GM21717 (cell line): ENCODE data around the gene CFAP44.
"Not testable (repeated sequence)": the region's sequence is repeated elsewhere in the genome, so short reads cannot be mapped to it uniquely, and the experiment has no call there.

Source experiments
- ATAC-seq: cut with Tn5 transposase; IDR thresholded peaks from one replicate; pipeline ENCODE4 v1.9.1; 2021; ENCODE audit warnings: mild to moderate bottlenecking, moderate library complexity; ENCODE audit not compliant: unreplicated experiment

Gene CFAP44, protein sequence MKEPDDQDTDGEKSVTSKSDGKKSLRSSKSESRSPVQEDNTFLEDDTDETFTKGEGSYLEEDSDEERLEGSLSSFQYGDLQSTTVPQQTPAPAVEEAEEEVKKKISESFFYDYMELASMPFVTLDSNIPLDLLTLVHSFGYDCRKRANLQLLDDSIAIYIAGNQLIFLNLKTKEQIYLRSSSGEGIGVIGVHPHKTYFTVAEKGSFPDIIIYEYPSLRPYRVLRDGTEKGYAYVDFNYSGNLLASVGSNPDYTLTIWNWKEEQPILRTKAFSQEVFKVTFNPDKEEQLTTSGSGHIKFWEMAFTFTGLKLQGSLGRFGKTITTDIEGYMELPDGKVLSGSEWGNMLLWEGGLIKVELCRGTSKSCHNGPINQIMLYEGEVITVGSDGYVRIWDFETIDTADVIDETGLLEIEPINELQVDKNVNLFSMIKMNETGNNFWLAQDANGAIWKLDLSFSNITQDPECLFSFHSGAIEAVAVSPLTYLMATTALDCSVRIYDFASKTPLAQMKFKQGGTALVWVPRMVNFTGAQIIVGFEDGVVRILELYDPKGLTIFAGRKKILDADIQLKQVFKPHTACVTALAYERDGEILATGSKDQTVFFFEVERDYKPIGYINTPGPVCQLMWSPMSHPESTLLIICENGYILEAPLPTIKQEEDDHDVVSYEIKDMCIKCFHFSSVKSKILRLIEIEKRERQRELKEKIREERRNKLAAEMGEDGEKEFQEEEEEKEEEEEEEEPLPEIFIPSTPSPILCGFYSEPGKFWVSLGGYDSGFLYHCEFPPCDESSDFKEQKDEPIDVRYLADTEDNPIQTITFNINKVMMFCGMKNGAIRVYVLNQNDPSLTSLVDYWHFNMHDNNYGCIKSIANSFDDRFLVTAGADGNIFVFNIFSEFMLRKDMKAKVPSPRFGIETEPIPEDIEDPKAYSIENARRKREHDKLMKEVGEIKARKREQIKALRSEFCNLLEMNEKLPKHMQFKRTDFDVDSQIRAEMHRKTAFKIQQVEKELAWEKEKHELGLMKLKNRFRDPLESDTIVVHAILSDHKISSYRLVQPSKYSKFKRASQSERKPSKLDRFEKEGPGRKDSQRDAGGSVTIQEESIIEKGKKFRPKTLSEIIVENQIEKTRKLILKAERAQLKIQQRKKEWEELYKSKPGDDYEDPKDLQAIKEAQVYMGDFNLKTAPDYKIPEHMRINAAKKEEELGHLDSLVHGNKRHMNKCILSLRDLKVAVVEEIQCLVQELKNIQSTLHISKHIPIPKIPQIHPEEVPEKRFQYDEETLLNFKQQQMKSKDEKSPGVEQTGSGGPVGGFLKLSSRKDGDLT (N-terminal part only)

DNA sequence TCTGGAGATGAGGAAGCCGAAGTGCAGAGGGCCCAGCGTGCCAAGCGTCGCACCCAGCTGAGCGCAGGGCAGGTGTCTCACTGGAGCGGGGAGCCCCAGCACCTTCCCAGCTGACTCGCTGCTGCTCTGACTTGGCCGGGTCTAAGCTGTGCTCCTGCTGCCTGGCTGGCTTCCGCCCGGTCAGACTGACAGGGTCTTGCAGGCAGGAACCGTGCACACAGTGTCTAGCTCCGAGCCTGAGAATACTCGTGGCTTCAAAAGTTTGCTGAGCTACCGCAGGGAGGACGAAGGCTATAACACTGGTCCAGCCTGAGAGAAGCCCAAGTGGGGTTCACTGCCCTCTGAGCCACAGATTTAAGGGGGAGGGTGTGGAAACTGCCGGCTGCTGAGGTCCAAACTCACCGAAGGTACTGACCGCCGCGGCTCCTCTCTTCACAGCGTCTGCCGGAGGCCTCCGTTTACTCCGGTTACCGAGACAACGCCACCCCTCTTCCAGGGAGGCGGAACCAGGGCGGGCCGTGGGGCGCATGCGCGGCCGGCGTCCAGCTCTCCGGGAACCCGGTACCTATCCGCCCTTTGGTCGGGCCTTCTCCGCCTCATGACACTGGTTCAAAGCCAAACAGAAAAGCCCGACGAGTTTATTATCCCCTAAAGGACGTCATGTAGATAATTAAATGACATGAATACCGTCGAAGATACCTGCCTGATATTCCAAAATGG is at the start of gene CFAP44:
Gene CFAP44, minus strand, starts transcription at position 443 of the 720 bp plus-strand sequence. CDS start 7,829 bp downstream, outside the sequence.
- no peak for ATAC-seq

DNA sequence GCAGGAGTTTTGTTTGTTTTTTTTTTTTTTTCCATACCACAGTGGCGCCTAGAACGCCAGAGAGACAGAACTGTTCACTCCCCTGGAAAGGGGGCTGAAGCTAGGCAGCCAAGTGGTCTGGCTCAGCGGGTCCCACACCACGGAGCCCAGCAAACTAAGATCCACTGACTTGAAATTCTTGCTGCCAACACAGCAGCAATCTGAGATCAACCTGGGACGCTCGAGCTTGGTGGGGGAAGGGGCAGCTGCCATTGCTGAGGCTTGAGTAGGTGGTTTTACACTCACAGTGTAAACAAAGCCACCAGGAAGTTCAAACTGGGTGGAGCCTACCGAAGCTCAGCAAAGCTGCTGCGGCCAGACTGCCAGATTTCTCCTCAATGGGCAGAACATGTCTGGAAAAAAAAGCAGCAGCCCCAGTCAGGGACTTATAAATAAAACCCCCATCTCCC is 43.9 kb upstream of the CFAP44 start:
- no peak for ATAC-seq

DNA sequence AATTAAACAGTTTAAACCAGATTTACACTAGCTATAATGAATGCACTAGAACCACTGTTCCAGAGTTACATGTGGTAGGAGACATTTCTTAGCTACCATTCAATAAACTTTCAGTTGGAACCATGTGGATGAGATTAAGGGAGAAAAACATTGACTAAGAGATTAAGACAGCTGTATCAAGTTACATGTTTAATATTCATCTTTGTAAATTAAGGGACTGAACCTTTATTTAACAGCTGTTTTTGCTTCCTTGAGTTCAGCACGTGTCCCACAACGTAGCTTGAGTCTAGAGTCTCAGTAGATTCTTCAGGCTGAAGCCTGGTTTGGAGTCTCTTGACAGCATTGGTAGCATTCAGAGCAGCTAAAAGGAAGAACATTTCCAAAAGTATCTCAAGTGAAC is 27.2 kb upstream of the CFAP44 start:
- no peak for ATAC-seq

DNA sequence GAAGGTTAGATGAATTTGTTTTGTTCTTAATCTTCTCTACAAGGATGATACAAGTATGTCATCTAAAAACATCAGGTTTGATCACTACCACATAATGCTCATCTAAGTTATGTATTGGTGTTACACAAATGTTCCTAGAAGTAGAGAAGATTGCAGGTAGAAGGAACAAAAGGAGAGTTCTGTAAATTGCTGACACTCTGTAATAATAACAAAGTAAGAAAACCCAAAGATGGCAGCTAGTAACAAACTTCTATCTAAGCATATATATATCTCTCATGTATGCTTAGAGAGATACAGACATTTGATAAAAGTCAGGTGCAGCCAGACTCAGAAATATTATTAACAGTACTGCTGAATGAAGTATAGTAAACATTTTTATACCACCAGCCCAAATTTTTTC is 20.2 kb upstream of the CFAP44 start:
- ATAC-seq: no peak

DNA sequence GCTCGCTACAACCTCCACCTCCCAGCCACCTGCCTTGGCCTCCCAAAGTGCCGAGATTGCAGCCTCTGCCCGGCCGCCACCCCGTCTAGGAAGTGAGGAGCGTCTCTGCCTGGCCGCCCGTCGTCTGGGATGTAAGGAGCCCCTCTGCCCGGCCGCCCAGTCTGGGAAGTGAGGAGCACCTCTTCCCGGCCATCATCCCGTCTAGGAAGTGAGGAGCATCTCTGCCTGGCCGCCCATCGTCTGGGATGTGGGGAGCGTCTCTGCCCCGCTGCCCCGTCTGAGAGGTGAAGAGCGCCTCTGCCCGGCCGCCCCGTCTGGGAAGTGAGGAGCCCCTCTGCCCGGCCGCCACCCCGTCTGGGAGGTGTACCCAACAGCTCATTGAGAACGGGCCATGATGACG is 17.3 kb upstream of the CFAP44 start:
- not testable (repeated sequence) for ATAC-seq

DNA sequence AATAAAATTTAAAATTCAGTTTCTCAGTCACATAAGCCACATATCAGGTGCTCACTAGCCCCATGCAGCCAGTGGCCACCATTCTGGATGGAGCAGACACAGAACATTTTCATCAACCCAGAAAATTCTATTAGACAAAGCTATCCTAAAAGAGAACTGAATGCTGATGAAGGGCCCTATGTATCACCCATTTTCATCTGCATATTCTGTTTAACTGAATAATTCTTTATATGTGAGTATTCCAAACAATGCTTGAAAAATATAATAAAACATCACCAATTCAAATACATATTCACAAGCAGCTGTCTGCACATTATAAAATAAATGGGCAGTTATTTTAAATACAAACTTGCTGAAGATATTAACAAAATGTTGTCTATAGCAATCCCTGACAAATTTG is 14.2 kb upstream of the CFAP44 start:
- ATAC-seq: no peak

DNA sequence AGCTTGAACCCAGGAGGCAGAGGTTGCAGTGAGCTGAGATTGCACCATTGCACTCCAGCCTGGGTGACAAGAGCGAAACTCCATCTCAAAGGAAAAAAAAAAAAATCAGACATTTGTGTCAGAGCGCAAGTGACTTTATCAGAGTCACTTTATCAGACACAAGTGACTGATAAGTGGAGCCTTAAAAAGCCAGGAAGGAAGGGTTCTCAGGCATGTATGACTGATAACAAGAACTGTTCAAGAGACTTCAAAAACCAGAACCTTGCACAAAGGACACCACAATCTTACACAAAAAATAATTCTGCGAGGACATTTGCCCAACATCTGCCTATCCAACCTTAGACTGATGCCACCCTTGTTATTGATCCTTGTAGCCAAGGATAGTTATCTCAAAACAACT is 13.3 kb upstream of the CFAP44 start:
- no peak for ATAC-seq

DNA sequence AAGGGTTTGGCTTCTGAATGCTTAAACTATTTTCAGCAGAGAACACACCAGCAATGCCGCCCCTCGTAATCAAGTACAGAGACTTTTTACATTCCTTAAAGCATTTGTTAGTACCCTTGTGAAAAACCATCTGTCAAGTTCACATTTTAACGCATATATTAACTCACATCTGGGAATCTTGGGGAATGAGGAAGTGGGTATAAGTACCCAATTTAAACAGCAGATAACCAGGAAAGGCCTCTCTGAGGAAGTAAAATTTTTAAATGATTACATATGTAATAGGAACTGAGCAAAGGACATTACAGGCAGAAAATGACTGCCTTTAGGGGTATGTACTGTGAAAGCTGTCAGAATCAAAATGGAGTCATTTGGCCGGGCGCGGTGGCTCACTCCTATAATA is 12.8 kb upstream of the CFAP44 start:
- no peak for ATAC-seq

DNA sequence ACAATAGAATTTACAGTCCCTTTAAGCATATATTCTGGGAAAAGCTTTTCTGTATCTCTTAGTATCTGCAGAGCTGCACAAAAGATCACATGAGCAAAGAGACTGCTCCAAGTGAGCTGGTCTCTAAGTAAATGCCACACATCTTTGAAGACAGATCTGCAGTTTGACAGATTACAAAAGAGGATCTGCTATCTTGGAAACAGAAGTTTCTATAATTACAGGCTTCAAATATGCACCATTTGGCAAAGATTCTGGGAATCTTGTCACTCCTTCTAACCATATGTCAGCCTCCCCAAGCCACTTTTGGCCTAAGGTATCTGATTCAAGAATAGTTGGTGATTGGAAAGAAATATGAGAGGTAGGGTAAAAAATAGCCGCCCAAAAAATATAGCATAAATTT is 9.6 kb upstream of the CFAP44 start:
- no peak for ATAC-seq

DNA sequence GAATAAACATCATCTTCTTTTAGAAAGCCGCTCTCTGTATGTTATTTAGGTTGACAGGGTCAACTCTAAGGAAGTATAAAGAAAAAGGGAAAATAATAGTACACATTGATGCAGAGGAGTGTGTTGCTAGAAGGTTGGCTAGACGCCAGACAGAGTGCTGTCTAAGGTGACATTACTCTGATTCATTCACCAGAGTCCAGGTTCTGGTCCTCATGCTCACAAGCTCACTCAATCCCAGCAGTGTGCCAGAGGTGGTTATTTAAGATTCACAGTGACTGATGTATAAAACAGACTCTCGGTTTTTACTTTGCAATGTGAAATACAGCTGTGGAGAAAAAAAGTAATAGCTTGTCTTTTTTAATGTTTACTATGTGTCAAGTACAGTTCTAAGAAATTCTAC is 1.7 kb downstream of the CFAP44 start:
- no peak for ATAC-seq

DNA sequence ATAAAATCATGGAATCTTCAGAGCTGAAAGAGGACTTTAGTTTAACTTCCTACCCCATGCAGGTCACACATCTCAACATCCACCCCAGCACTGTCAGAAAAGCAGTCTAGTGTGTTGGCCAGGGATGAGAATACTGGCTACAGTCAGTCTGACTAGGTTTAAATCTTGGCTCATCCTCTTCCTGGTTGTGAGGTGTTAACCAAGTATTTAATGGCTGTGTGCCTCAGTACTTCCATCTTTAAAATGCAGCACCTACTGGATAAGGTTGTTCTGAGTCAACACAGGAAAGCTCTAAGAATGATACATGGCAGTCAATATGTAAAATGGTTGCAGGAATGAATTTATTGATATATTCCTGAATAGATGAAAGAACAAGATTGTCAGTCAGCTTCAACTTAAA is 3.1 kb downstream of the CFAP44 start:
- no peak for ATAC-seq

DNA sequence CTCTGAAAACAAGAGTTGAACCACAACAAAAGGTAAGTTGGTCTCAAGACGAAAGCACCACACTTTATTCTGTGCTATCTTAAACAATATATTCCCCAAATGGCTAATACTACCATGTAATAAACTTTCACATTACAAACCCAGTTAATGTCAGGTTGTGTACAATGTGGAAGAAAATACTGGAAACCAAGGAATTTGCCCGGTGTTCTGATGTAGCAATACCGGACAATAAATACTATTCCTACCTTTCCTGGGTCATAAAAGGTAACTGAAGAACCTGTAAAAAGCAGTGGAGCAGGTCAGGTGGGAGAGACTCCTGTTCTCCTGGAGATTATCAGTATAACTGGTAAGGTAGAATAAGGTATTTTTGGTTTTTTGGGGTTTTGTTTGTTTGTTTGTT is 3.9 kb downstream of the CFAP44 start:
- ATAC-seq: no peak

DNA sequence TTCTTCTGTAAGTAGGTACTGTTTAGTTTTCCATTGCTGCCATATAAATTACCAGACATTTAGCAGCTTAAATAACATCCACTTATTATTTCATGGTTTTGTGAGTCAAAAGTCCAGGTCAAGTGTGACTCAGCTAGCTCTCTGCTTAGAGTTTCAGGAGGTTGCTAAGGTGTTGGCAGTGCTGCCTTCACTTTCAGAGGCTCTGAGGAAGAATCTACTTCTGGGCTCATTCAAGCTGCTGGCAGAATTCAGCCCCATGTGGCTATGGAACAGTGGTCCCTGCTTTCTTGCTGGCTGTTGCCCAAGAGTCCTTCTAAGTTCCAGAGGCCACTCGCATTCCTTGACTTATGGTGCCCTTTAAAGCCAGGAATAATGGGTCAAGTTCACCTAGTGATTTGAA is 4.5 kb downstream of the CFAP44 start:
- no peak for ATAC-seq

DNA sequence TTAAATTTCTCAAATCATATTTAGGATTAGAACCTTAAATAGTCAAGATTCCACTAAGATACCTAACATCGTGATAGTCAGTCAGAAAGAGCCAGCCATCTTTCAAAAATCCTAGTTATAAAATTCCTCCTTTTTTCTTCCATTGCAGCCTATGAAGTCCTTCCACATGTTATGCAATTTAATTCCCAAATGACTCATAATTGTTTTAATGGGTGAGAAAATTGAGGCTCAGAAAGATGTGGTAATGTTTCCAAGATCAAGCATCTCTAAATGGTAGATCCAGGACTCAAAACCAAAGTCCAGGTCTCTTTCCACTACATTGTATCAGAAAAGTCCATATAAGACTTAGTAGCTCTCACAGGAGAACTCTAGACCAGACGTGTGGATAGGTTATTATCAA is 9.5 kb downstream of the CFAP44 start:
- ATAC-seq: no peak

DNA sequence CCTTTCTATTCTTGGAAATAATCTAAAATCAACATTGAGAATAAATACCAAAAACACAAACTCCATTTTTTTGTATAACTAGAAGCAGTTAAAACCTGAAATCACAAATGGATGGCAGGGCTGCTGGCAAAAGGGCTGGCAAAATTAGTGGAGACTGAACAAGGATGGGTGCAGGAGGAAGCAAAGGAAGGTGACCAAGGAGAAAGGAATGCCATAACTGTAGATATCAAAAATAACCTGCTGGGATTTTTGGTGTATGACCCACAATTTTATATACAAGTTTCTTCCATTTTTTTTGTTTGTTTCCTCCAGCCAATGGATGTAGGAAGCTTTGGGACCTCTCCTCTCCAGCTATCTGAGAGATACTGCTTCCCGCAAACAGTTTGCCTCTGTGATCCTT is 12.7 kb downstream of the CFAP44 start:
- no peak for ATAC-seq

DNA sequence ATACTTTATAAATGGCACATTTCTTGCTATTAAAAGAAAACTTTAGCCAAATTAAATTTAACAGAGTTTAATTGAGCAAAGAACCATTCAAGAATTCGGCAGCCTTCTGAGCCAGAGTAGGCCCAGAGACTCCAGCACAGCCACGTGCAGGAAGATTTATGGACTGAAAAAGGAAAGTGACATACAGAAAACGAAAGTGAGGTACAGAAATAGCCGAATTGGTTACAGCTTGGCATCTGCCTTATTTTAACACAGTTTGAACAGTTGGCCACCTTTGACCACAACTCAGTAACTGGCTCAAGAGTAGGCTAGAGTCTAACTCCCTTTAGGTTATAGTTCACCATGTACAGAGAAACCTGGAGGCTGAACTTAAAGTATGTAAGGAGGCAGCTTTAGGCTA is 17.6 kb downstream of the CFAP44 start:
- no peak for ATAC-seq

DNA sequence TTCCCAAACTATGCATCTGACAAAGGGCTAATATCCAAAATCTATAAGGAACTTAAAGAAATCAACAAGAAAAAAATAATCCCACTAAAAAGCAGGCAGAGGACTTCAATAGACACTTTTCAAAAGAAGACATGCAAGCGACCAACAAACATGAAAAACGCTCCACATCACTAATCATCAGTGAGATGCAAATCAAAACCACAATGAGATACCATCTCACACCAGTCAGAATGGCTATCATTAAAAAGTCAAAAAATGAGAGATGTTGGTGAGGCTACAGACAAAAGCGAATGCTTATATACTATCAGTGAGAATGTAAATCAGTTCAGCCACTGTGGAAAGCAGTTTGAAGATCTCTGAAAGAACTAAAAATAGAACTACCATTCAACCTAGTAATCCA is 20.2 kb downstream of the CFAP44 start:
- no peak for ATAC-seq

DNA sequence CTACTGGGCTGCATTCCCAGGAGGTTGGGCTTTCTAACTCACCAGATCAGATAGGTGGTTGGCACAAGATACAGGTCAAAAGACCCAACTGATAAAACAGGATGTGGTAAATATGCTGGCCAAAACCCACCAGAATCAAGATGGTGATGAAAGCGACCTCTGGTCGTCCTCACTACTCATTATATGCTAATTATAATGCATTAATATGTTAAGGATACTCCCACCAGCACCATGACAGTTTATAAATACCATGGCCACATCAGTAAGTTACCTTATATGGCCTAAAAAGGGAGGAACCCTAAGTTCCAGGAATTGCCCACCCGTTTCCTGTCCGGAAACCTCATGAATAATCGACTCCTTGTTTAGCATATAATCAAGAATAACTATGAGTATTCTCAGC is 31.6 kb downstream of the CFAP44 start:
- ATAC-seq: no peak

DNA sequence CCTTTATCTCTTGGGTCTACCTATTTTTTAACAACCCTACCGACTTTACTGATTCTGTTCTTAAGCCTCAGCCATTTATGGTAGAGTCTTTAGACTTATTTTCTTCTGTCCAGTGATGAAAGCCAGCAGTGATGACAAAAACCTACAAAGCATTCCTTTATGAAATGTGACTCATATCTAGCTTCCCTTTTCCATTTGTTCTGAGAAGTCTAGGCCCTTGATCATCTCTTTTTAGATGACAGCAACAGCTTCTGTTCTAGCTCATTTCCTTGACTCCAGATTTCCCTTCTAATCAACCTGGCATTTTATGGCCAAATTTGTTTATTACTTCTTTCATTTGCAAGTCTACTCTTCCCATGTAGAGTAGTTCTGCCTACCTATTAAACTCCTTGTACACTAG is 36.1 kb downstream of the CFAP44 start:
- ATAC-seq: no peak

DNA sequence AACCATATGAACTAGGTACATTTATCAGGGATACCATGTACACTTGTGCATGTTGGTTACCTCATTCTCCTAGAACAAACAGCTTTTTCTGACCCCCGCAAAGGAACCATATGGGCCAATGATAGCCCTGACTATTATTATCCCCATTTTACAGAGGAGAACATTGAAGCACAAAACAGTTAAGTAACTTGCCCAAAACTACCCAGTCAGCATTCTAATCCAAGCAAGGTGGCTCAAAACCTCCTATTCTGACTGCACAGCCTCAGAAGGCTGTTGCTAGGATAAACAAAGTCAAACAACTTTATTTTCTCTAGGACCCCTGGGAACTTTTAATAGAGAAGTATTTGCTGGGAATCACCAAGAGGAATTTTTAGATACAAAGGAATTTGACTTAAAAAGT is 36.7 kb downstream of the CFAP44 start:
- ATAC-seq: no peak
